Neural crest cell (in vitro differentiated cells): ENCODE measurements around the gene TGM2. TPM values are rescaled to one million over a fixed set of nuclear protein-coding genes. Genes with fewer than 3 reads are reported as not detected.

Experiments used
- DNase-seq: peaks from one replicate; pipeline ENCODE4 v3.0.0; 2021; ENCODE audit warnings: low read depth, mixed read lengths, low spot score
- H3K27ac Mint-ChIP-seq: one replicate; pipeline ENCODE4 v1.8.0; 2021; ENCODE audit warnings: mild to moderate bottlenecking, mixed read lengths; ENCODE audit not compliant: unreplicated experiment
- H3K27me3 Mint-ChIP-seq: 2 replicates; pipeline ENCODE4 v1.8.0; 2021; ENCODE audit warnings: low read depth, mild to moderate bottlenecking, mixed read lengths
- H3K36me3 Mint-ChIP-seq: 2 replicates; pipeline ENCODE4 v1.8.0; 2021; ENCODE audit warnings: low read depth, mild to moderate bottlenecking, mixed read lengths
- H3K4me1 Mint-ChIP-seq: 2 replicates; pipeline ENCODE4 v1.8.0; 2021; ENCODE audit warnings: mixed read lengths
- H3K4me3 Mint-ChIP-seq: one replicate; pipeline ENCODE4 v1.8.0; 2021; ENCODE audit warnings: mild to moderate bottlenecking, mixed read lengths
- H3K9me3 Mint-ChIP-seq: 2 replicates; pipeline ENCODE4 v1.8.0; 2021; ENCODE audit warnings: mixed read lengths
- CTCF ChIP-seq: fragments of 200-600 bp; sonication (generic); conservative IDR thresholded peaks from 2 replicates; pipeline ENCODE4 v1.5.0; 2021; ENCODE audit warnings: antibody characterized with exemption, mild to moderate bottlenecking
- long read RNA-seq: library from polyadenylated mRNA; unstranded; transcript quantifications from one replicate; pipeline ENCODE4 v2.0.0, GENCODE V29; 2020
- total RNA-seq: library from RNA; stranded (reverse); gene quantifications from 2 replicates; pipeline ENCODE4 v1.2.1, GENCODE V29; 2021

Gene TGM2
- 1.2 and 1.4 TPM in 2 replicates for total RNA-seq
- long read RNA-seq: 0 reads

- peak; percentile 49 for DNase-seq
- H3K4me1 Mint-ChIP-seq: peaks cover 9% of the 10 kb centered on the region
Measured at GRCh38 chr20:38165089-38165965, at the start of gene TGM2. Gene TGM2 (minus strand): TSS chr20:38165270. CDS start chr20:38165198, 72 bp downstream.

GRCh38 chr20:38214256-38215193 is 49.5 kb upstream of the TGM2 start:
- Mint-ChIP-seq H3K4me3 (no peak overlapping the region), H3K27me3 (no peaks in the 10 kb centered on the region), H3K4me1 (peaks cover 6% of the 10 kb centered on the region), H3K27ac (no peak overlapping the region), H3K9me3 (no peaks in the 10 kb centered on the region), H3K36me3 (no peaks in the 10 kb centered on the region)
- peak; percentile 43 for TF ChIP-seq CTCF
- no peak for DNase-seq

More at GRCh38 chr20:38165089-38165965, at the start of gene TGM2:
- Mint-ChIP-seq H3K4me3 (no peak within 1 kb of the TSS), H3K27me3 (no peaks in the 10 kb centered on the region), H3K36me3 (no peaks in the 10 kb centered on the region), H3K27ac (no peak within 1 kb of the TSS), H3K9me3 (no peaks in the 10 kb centered on the region)
- peak; percentile 81 for TF ChIP-seq CTCF

- Mint-ChIP-seq H3K4me1 (peaks cover 6% of the 10 kb centered on the region), H3K9me3 (no peaks in the 10 kb centered on the region), H3K4me3 (no peak overlapping the region), H3K36me3 (no peaks in the 10 kb centered on the region), H3K27ac (no peak overlapping the region), H3K27me3 (peaks cover 1% of the 10 kb centered on the region)
- no peak for DNase-seq
- no peak for TF ChIP-seq CTCF
Measured at GRCh38 chr20:38213607-38213940, 48.5 kb upstream of the TGM2 start.

GRCh38 chr20:38212806-38213606 is 47.9 kb upstream of the TGM2 start:
- no peak for DNase-seq
- H3K36me3 Mint-ChIP-seq: no peaks in the 10 kb centered on the region
- H3K27ac Mint-ChIP-seq: no peak overlapping the region
- H3K4me1 Mint-ChIP-seq: peaks cover 2% of the 10 kb centered on the region
- TF ChIP-seq CTCF: no peak
- peaks cover 4% of the 10 kb centered on the region for H3K27me3 Mint-ChIP-seq
- H3K4me3 Mint-ChIP-seq: no peak overlapping the region
- no peaks in the 10 kb centered on the region for H3K9me3 Mint-ChIP-seq
